ENCODE data around the gene MRPS11. TPM values are rescaled to one million over a fixed set of nuclear protein-coding genes. Genes with fewer than 3 reads are reported as not detected.

Gene MRPS11
- total and polyA plus RNA-seq, 2 of the 8 experiments (the other 6 are each of a cell fraction or from before 2014, with no cell fraction given): 41.4 to 59.2 TPM

DNA sequence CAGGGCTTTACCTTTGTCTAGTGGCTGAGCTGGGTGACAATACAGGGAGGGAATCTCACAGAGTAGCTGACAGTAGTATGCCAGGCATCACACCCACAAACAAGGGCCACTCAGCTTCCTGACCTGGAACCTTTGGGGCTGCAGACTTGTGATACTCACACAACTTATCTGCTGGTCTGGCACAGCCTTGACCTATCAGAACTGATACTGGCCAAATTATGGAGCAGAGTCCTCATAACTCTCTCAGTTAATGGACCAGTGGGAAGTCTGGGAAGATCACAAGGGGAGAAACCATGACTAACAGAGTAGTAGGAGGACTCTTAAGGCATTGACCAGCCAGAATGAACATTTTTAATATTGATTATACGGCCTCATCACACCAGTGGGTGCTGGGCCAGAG is 19.8 kb upstream of the MRPS11 start (continued):
- TF ChIP-seq, protein P1, sequence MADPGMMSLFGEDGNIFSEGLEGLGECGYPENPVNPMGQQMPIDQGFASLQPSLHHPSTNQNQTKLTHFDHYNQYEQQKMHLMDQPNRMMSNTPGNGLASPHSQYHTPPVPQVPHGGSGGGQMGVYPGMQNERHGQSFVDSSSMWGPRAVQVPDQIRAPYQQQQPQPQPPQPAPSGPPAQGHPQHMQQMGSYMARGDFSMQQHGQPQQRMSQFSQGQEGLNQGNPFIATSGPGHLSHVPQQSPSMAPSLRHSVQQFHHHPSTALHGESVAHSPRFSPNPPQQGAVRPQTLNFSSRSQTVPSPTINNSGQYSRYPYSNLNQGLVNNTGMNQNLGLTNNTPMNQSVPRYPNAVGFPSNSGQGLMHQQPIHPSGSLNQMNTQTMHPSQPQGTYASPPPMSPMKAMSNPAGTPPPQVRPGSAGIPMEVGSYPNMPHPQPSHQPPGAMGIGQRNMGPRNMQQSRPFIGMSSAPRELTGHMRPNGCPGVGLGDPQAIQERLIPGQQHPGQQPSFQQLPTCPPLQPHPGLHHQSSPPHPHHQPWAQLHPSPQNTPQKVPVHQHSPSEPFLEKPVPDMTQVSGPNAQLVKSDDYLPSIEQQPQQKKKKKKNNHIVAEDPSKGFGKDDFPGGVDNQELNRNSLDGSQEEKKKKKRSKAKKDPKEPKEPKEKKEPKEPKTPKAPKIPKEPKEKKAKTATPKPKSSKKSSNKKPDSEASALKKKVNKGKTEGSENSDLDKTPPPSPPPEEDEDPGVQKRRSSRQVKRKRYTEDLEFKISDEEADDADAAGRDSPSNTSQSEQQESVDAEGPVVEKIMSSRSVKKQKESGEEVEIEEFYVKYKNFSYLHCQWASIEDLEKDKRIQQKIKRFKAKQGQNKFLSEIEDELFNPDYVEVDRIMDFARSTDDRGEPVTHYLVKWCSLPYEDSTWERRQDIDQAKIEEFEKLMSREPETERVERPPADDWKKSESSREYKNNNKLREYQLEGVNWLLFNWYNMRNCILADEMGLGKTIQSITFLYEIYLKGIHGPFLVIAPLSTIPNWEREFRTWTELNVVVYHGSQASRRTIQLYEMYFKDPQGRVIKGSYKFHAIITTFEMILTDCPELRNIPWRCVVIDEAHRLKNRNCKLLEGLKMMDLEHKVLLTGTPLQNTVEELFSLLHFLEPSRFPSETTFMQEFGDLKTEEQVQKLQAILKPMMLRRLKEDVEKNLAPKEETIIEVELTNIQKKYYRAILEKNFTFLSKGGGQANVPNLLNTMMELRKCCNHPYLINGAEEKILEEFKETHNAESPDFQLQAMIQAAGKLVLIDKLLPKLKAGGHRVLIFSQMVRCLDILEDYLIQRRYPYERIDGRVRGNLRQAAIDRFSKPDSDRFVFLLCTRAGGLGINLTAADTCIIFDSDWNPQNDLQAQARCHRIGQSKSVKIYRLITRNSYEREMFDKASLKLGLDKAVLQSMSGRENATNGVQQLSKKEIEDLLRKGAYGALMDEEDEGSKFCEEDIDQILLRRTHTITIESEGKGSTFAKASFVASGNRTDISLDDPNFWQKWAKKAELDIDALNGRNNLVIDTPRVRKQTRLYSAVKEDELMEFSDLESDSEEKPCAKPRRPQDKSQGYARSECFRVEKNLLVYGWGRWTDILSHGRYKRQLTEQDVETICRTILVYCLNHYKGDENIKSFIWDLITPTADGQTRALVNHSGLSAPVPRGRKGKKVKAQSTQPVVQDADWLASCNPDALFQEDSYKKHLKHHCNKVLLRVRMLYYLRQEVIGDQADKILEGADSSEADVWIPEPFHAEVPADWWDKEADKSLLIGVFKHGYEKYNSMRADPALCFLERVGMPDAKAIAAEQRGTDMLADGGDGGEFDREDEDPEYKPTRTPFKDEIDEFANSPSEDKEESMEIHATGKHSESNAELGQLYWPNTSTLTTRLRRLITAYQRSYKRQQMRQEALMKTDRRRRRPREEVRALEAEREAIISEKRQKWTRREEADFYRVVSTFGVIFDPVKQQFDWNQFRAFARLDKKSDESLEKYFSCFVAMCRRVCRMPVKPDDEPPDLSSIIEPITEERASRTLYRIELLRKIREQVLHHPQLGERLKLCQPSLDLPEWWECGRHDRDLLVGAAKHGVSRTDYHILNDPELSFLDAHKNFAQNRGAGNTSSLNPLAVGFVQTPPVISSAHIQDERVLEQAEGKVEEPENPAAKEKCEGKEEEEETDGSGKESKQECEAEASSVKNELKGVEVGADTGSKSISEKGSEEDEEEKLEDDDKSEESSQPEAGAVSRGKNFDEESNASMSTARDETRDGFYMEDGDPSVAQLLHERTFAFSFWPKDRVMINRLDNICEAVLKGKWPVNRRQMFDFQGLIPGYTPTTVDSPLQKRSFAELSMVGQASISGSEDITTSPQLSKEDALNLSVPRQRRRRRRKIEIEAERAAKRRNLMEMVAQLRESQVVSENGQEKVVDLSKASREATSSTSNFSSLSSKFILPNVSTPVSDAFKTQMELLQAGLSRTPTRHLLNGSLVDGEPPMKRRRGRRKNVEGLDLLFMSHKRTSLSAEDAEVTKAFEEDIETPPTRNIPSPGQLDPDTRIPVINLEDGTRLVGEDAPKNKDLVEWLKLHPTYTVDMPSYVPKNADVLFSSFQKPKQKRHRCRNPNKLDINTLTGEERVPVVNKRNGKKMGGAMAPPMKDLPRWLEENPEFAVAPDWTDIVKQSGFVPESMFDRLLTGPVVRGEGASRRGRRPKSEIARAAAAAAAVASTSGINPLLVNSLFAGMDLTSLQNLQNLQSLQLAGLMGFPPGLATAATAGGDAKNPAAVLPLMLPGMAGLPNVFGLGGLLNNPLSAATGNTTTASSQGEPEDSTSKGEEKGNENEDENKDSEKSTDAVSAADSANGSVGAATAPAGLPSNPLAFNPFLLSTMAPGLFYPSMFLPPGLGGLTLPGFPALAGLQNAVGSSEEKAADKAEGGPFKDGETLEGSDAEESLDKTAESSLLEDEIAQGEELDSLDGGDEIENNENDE (IDR thresholded peaks at IDR 0.05; ENCODE audit: insufficient replicate concordance, low read length): no peak
- TF ChIP-seq TBP (IDR thresholded peaks at IDR 0.05; ENCODE audit: low read depth, low read length) (no peak), POLR2A (IDR thresholded peaks at IDR 0.05; ENCODE audit: control extremely low read depth in 1 of 2, low read depth in 2 of 2, low read length in 2 of 2) (no peak), CBX5 (IDR thresholded peaks at IDR 0.05; ENCODE audit: low read depth, low read length) (no peak), EP300 (IDR thresholded peaks at IDR 0.05; ENCODE audit: borderline replicate concordance in 1 of 2, low read depth in 2 of 2, low read length in 2 of 2) (no peak), SUZ12 (IDR thresholded peaks at IDR 0.05; ENCODE audit: low read length) (no peak)
- TF ChIP-seq, protein P2, sequence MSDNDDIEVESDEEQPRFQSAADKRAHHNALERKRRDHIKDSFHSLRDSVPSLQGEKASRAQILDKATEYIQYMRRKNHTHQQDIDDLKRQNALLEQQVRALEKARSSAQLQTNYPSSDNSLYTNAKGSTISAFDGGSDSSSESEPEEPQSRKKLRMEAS (IDR thresholded peaks at IDR 0.05): no peak

Measured in H1 (cell line).